Hematopoietic multipotent progenitor cell (in vitro differentiated cells): ENCODE results near the gene VCP. TPM values are rescaled to one million over a fixed set of nuclear protein-coding genes. Genes with fewer than 3 reads are reported as not detected.

Source experiments
- DNase-seq, 3 donors: peaks; one replicate each; pipeline ENCODE4 v3.0.0-alpha.2; 2011 to 2015; ENCODE audit warnings: low read depth in 2 of 3, low spot score in 2 of 3
- total RNA-seq: library from RNA; depleted of rRNA; stranded (reverse); fragments of >200 nt; gene quantifications from one replicate; pipeline ENCODE4 v1.2.3, GENCODE V29; 2012

The VCP gene
- total RNA-seq, 1 donor = 417 TPM

DNA sequence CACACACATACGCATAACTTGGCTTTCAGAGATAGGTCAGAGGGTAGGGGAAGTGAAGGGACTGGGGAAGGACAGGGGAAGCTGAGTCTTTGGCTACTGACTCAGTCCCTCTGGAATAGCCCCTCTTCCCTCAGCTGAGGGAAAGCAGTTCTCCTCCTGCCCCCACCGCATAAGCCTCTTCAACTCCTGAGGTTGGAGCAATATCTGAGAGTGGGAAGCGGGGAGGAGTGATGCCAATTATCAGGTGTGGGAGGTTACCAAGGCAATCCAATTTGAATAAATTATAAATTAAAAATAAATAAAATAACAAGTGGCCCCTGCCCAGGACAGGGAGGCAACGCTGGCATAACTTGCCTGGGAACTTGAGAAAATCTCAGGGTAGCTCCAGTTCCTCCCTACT, 32.2 kb upstream of the VCP start:
- DNase-seq = no peak

DNA sequence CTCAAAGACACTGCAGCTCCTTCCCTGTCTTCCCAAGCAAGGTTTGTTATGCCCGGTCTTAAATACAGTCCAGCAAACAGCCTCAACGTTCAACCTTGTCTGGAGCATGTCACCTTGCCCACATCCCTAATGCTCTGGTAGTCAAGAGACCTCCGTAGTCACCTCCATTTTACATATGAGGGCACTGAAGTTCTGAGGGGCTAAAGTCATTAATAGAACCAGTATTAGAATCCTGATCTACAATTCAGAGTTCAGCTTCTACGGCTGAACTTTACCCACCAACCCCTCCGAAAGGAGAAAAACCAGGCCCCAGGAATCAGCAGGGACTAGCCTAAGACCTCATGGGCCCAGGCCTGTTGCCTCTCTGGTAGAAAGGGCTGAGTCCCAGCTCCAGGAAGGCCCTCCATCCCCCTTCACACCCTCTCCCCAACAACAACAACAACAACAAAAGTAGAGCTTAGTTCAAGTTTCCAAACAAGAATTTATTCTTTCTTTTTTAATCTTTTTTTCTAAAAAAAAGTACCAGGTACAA, 31.3 kb upstream of the VCP start:
- no peak for DNase-seq

DNA sequence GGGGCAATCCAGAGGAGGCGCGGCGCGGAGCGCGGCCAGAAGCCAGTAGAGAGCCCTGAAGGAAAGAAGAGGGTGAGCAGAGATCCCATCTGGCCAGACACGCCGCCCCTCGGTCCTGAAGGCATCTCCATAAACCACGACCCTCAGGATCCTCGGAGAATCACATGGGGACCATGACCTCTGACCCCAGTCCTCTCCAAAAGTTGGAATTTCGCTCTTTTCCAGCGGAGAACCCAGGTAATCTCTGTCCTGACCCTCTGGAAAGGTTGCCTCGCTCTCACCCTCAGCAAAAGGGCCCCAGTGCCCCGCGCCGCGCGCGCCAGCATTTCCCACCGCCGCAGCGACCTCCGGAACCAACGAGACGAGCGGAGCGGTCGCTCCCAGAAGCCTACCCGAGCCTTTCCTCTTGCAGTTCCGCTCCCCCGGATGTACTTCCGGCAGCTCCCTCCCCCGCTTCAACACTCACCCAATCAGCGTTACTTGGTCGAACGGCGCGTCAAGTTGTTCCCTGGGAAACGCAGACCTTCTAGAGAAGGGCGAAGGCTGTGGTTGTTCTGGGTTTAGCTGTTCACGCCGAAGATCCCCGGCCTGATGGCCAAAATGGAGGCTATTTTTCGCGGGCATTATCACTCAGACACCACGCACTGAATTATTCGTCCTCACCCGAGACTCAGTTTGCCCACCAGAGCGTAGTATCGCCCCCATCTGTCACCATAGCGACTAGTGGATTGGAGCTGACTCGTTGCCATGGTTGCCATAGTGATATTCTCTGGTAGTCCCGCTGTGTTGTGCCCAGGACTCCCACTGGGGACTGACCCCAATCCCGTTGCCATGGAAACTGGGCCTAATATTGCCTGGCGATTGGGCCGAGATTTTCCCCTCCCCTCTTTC, 30.6 kb upstream of the VCP start, which contains the start of gene STOML2:
TSS of gene STOML2 (minus strand) at position 363 of the 891 bp plus-strand sequence. CDS start at position 326, 37 bp downstream.
- peak; percentile 74 to 98 (median 96) for DNase-seq

- DNase-seq = no peak
Observed at GRCh38 chr9:35102465-35102768, 30.0 kb upstream of the VCP start.

DNA sequence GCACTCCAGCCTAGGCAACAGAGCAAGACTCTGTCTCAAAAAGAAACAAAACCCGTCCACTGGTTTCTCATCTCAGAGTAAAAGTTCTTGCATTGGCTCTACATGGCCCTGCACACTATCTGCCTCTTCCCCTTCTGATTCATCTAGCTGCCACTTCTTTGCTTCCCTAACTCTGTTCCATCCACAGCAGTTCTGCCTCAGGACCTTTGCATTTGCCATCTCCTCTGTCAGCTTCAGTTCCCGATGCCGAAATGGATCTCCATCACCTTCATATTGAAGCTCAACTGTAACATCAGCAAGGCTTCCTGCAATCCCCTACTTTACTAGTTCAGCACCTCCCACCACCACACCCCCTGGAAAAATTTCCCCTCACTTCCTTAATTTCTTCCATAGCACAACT, 25.1 kb upstream of the VCP start:
- no peak for DNase-seq

DNA sequence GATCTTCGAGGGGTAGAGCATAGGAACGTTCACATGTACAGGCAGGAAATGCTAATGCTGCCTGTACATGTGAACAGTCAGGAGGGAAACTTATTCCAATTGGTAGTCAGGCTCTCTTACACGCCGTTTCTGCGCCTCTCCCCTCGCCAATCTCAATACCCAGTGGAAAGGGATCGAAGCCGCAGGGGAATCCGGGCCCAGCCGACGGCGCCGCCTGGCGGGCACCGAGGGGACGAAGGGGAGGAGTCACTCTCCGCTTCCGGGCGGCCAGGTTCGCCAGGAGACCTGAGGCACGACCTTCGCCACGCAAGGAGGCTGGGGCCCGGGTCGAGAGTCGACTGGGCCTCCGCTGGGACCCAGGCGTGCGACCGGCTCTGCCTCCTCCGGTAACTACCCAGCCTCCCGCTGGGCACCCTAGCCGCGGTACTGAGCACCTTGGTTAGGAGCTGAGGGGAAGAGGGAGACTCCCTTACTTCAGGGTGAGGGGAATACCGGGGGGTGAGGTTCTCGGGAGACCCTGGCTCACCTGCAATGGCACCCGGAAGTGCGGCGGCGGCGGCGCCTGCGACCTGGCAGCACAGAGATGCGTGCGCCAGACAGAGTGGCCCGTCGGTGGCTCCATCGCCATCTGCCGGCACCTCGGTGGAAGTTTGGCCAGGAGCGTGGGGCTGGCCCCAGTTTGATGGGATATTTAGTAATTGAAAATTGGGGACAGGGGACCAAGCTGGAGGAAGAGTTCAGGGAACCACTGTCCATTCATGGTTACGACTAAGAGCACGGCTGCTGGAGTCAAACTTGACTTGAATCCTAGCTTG, 23.8 kb upstream of the VCP start, which contains the start of gene PIGO:
TSS of gene PIGO (minus strand) at position 557 of the 815 bp plus-strand sequence. CDS start 1,026 bp downstream, outside the sequence.
- peak; percentile 80 to 90 (median 88) for DNase-seq

GRCh38 chr9:35091536-35091935, 19.1 kb upstream of the VCP start:
- no peak for DNase-seq

GRCh38 chr9:35089434-35089833, 17.0 kb upstream of the VCP start:
- DNase-seq = no peak

- no peak for DNase-seq
Observed at GRCh38 chr9:35085078-35085477, 12.7 kb upstream of the VCP start.

DNA sequence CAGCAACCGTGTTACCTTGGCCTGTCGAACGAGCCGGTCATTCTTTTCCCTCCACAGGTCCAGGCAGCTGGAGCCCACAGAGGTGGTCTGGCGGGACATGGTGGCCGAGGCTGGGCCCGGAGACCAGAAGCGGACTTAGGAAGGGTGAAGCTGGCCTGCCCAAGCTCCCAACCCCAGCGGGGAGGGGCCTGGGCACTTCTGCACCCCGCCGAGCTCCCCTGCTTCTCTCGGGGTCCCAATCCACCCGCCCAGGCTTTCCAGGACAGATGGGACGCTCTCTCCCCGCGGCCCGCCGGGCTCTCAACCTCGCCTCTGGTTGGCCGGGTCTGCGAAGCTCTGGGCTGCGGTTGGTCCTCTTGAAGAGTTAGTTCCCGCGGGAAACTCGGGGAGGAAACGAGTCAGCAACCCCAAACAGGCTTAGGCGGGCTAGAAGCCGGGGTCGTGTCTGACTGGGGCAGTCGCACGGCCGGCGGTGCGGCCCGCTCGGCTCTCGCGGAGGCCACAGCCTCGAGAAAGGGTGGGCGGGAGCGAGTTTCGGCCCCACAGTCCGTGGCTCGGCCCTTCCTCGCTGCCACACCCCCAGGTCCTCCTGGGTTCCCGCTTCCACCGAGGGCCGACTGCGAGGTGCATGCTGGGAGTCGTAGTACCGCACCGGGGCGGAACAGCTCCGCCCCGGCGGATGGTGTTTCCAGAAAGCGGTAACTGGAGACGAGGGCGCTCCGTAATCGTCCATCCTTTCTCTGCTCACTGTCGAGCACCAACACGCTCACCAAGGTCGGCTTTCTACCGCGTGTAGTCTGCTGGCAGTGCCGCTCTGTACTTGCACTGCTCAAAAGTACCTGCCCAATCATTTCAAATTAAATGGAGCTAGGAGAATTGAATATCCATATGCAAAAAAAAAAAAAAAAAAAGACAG, 7.3 kb upstream of the VCP start, which contains the start of gene FANCG:
TSS of gene FANCG (minus strand) at position 517 of the 916 bp plus-strand sequence. CDS start at position 99, 418 bp downstream.
- DNase-seq = peak; percentile 59 to 93 (median 86)

DNA sequence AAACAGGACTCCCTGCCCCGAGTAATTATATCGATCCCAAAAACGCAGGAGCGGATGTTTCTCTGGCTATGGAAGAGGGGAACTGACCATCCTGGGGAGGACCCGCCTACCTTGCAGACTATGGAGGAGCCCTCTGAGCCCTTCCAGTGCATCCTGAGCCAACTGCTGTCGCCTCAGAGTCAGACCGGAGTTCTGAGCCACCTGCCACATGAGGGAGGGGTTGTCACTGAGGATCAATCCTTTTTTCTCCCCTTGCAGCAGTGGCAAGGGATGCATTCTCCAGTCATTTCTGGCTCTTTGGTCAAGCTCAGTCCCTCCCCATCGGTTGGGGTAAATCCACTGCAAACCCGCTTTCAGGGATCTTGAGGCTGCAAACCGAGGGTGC, 6.6 kb upstream of the VCP start:
- DNase-seq = no peak

DNA sequence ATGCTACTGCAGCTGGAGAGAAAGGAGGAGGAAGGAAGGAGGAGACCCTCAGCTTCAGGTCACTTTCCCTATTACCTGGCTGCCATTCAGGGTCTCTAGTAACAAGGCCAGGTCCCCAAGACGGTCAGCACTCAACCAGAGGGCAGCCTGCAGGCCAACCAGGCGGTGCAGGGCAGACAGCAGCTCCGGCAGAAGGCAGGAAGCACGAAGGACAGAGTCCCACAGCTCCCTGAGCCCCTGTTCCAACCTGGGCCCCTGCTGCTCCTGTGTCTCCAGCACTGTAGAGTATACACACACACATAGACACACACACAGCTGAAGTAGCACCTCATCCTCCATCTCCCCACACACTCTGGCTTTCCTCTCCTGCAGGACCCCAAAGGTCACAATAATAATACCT, 5.6 kb upstream of the VCP start:
- no peak for DNase-seq

DNA sequence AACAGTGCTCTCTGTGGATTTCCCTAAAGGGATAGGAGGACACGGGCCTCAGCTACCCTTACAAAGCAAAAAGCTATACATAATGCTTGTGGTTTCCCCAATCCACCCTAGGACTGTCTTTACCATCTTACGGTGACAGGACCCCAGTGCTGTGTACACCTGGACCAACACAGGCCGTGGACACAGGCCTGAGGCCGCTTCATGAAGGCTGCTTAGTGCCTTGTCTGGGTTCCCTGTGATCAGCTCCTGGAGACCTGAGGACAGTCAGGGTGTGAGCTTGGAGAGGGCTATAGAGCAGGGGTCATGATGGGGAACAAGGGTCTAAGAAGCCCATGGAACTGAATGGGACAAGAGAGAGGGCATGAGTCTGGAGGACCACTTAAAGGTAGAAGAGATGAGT, 4.4 kb upstream of the VCP start:
- no peak for DNase-seq

DNA sequence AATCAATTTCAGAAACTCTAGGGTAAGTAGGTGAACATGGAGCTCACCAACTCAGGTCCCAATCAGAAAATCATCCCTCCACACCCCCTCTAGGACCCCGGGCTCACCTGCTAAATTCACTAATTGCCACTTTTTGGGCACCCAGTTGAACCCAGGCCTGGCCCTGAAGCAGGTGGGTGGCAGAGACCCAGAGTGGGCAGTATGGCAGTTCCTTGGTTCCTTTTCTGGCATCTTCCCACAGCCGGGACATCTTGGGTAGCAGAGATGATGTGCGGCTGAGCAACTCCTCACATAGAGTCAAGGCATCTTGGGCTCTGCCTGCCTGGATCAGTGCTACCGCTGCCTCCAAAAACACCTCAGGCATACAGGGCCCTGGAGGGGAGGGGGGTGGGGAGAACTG, 2.9 kb upstream of the VCP start:
- no peak for DNase-seq

- no peak for DNase-seq
Observed at GRCh38 chr9:35074791-35075190, 2.4 kb upstream of the VCP start.

- DNase-seq = no peak
Observed at GRCh38 chr9:35074141-35074540, 1.7 kb upstream of the VCP start.

GRCh38 chr9:35073279-35073612, 821 bp upstream of the VCP start:
- DNase-seq = no peak

DNA sequence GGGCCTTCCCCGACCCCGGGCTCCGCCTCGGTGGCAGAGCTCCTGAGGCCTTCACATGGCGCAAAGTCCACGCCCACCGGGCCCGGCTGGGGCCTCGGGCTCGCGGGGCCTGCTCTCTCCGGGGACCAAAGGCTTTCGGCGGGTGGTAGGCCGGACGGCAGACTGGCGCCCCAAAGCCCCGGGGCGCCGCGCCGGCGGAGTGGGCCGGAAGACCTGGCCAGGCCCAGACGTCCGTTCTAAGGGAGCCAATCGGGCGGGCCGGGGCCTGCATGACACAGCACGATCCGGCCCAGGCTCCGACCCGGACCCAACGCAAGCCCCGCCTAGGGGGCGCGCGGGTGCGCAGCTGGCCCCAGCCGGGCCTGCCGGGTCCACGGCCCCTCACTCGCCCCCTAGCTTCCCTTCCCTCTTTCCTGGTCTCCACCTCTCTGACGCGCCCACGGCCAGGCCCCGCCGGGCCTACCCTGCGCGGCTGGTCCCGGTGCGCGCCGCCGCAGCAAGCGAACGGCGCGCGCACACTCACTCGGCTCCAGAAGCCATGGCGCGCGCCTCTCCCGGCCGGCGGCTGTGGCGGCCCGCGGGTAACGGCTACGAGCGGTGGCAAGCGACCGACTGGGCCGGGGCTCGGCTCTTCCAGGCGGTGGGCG, 488 bp downstream of the VCP start:
- peak; percentile 68 to 93 (median 92) for DNase-seq

DNA sequence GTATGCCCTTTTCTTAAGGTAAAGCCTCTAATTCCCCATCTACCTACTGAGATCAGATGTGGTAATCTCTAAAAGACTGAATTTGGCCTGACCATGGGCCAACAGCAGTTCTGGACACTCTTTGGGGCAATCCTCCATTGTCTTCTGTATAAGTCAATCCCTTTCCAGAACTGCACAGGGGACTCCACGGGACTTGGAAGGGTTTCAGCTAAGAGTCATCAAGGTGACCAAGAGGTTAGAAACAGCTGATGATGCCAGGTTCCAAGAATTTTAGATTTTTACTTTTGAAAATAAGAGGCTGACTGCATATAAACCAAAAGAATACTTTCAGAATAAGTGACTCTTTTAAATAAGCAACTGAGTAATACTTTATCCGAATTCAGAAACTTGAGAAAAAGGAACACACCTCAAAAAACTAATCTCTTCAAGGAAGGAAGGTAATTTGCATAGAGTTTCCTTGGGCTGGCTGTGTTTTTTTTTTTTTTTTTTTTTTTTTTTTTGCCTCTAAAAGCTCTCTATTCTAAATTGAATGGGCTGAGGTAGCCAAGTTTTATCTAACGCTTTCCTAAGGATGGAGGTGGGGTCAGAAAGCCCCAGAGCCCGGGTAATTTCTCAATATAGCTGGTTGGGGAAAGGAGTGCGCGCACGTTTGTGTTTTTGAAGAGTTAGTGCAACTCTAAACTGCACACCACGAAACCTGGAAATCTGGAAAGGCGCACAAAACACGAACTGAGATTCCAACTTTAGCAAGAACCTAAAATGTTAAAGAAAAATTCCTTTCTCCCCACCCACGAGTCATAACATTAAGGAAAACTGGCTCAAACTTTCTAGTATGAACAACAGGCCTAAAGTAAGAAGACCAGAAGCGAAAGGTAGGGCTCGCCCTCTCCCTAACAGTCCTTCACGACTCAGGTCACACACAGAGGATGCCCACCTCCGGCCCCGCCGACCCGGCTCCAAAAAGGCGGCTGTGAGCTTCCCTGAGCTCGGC, 1.3 kb downstream of the VCP start:
- no peak for DNase-seq
